K562 (cell line): ENCODE results near the gene TPGS1. TPM values are rescaled to one million over a fixed set of nuclear protein-coding genes. Genes with fewer than 3 reads are reported as not detected.
A peak's percentile ranks its signal among the peaks of the same experiment; 100 is the strongest.

Experiments
- ARNT ChIP-seq, 2 experiments: fragments of 450-650 bp; IDR thresholded peaks; 2 replicates each; pipeline ENCODE4 v1.6.1; 2016; ENCODE audit warnings: mild to moderate bottlenecking in 1 of 2
- CBX1 ChIP-seq: sonication (generic); IDR thresholded peaks from 2 replicates; pipeline ENCODE4 v1.6.1; 2016; ENCODE audit warnings: antibody characterized with exemption, low read depth, mild to moderate bottlenecking
- CEBPZ ChIP-seq: fragments of 150-350 bp; IDR thresholded peaks from 2 replicates; pipeline ENCODE4 v1.6.1; 2014; ENCODE audit warnings: low read depth, mild to moderate bottlenecking, low read length, borderline replicate concordance
- KAT7 ChIP-seq: sonication (generic); formaldehyde crosslinking; IDR thresholded peaks from 2 replicates; pipeline ENCODE4 v1.8.0; 2022; ENCODE audit warnings: missing genetic modification reagents, mild to moderate bottlenecking, borderline replicate concordance
- KDM1A ChIP-seq, 2 experiments: fragments of 450-650 bp; IDR thresholded peaks; 2 replicates each; pipeline ENCODE4 v1.6.1; 2016; ENCODE audit warnings: mild to moderate bottlenecking in 2 of 2
- NR0B1 ChIP-seq: fragments of 450-650 bp; IDR thresholded peaks from one replicate; pipeline ENCODE4 v1.6.1; 2018; ENCODE audit warnings: mild to moderate bottlenecking, moderate library complexity; ENCODE audit not compliant: partially characterized antibody
- POLR3A ChIP-seq: IDR thresholded peaks from 2 replicates; pipeline ENCODE4 v1.6.1; 2011; ENCODE audit warnings: borderline replicate concordance, mild to moderate bottlenecking, moderate library complexity; ENCODE audit not compliant: insufficient read length, insufficient read depth; ENCODE audit errors: extremely low read depth
- TFAP4 ChIP-seq: sonication (generic); formaldehyde crosslinking; IDR thresholded peaks from 2 replicates; pipeline ENCODE4 v1.8.0; 2022; ENCODE audit warnings: missing genetic modification reagents, mild to moderate bottlenecking, moderate library complexity, borderline replicate concordance
- USF1 ChIP-seq: sonication (generic); formaldehyde crosslinking; IDR thresholded peaks from 2 replicates; pipeline ENCODE4 v1.9.0; 2022; ENCODE audit warnings: mild to moderate bottlenecking, missing genetic modification reagents
- ZBTB12 ChIP-seq: fragments of 250-450 bp; sonication (Bioruptor Pico); IDR thresholded peaks from 2 replicates; pipeline ENCODE4 v1.4.0; 2020
- ZBTB33 ChIP-seq: sonication (generic); formaldehyde crosslinking; IDR thresholded peaks from 2 replicates; pipeline ENCODE4 v1.8.1; 2023; ENCODE audit warnings: mild to moderate bottlenecking, missing genetic modification reagents
- ZBTB49 ChIP-seq: sonication (generic); formaldehyde crosslinking; IDR thresholded peaks from 2 replicates; pipeline ENCODE4 v1.8.0; 2022; ENCODE audit warnings: missing genetic modification reagents, mild to moderate bottlenecking, borderline replicate concordance
- ZBTB8A ChIP-seq: fragments of 450-650 bp; IDR thresholded peaks from 2 replicates; pipeline ENCODE4 v1.6.1; 2018; ENCODE audit warnings: mild to moderate bottlenecking, moderate library complexity; ENCODE audit not compliant: partially characterized antibody
- polyA plus RNA-seq, 8 experiments: library from polyadenylated mRNA; depleted of rRNA in 4 of 8; stranded (reverse) in 5 of 8; unstranded in 3 of 8; fragments of >200 nt; fragmentation: Nextera tagmentation in 2 of 8; fragmentation: Illumina TruSeq in 1 of 8; extraction: Ambion mirVana in 2 of 8; extraction: Trizol in 1 of 8; gene quantifications; 2 replicates each; pipeline versions ENCODE4 v1.2.1 to v1.2.3, GENCODE V29; 2011 to 2014; ENCODE audit warnings: inconsistent platforms in 1 of 8, missing spikeins in 1 of 8
- total RNA-seq, 7 experiments: library from RNA; depleted of rRNA in 6 of 7; stranded (reverse); fragments of >200 nt in 6 of 7; fragmentation: Illumina TruSeq in 2 of 7; extraction: Trizol in 2 of 7; gene quantifications; 2 replicates each; pipeline versions ENCODE4 v1.2.1 to v1.2.3, GENCODE V29; 2011 to 2021; ENCODE audit warnings: low replicate concordance in 1 of 7

TPGS1 gene
- total and polyA plus RNA-seq, 9 of the 15 experiments (the other 6 are each of a cell fraction or from before 2014, with no cell fraction given), result 0.30 to 31.6 (median 1.2) TPM; not detected in 2

- TF ChIP-seq TFAP4 (CRISPR knock-in tag), result peak; percentile 39; the same call in 1 of the 2 replicates
- TF ChIP-seq CEBPZ, result no peak
- peak; percentile 94 for TF ChIP-seq ZBTB33 (CRISPR knock-in tag)
- no peak for TF ChIP-seq ZBTB8A
- no peak for TF ChIP-seq POLR3A
- no peak for TF ChIP-seq USF1 (CRISPR knock-in tag)
- TF ChIP-seq ZBTB49 (CRISPR knock-in tag), result no peak
- no peak for TF ChIP-seq ZBTB12
- 0 out of 2 replicates have a peak, but pooled peaks have one; percentile 56 for TF ChIP-seq CBX1
- TF ChIP-seq ARNT (IDR thresholded peaks at IDR 0.05), result no peak
- no peak for TF ChIP-seq NR0B1
- no peak for TF ChIP-seq KAT7
- TF ChIP-seq KDM1A (IDR thresholded peaks at IDR 0.05), result peak; percentile 22 to 36; a peak in 2 of 4 replicates
These were observed 9.3 kb upstream of the TPGS1 start (continued) for GRCh38 chr19:497869-498510.
